Activated CD4-positive, alpha-beta T cell treated with anti-CD3 and anti-CD28 coated beads for 4 hours (primary cell): ENCODE results near the gene NTN3.
"Not testable (repeated sequence)": the region's sequence is repeated elsewhere in the genome, so short reads cannot be mapped to it uniquely, and the experiment has no call there.

Experiments used
- DNase-seq, 2 donors: peaks; one replicate each; pipeline ENCODE4 v3.0.0-alpha.2; 2020

Gene NTN3

DNA sequence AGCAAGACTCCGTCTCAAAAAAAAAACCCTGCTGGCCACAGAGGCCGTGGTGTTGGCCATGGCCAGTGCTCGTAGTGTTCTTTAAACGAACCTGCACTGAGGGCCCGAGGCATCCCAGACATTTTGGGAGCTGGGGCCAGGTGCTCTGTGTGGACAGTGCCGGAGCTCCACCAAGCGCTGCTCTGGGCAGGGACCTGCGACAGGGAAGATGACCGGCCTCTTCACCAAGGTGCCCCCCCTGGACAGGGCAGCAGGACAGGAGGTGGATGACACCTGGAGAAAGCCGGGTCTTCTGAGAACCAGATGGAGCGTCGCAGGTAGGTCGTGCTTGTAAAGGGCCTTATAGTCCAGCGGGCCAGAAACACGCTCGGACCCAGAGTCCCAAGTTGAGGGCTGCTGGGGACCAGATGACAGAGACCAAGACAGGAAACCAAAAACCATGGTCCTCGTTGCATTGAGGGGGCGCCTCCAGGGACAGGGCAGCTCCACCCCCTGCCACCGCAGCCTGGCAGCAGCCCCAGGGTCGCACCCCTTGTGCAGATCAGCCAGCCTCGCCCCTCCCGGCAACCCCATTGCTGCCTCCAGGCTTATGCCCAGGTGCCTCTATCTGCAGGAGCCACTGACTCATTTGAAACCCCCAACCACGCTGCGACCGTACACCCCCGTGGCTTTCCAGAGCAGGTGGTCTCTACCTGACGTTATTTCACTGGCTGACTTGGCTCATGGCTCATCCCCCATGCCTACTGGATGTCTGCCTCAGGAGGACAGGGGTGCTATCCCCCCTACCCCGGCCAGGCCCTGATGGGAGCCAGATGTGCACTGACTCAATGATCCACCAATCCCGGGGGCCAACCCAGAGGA, 4.2 kb upstream of the NTN3 start:
- DNase-seq: no peak

DNA sequence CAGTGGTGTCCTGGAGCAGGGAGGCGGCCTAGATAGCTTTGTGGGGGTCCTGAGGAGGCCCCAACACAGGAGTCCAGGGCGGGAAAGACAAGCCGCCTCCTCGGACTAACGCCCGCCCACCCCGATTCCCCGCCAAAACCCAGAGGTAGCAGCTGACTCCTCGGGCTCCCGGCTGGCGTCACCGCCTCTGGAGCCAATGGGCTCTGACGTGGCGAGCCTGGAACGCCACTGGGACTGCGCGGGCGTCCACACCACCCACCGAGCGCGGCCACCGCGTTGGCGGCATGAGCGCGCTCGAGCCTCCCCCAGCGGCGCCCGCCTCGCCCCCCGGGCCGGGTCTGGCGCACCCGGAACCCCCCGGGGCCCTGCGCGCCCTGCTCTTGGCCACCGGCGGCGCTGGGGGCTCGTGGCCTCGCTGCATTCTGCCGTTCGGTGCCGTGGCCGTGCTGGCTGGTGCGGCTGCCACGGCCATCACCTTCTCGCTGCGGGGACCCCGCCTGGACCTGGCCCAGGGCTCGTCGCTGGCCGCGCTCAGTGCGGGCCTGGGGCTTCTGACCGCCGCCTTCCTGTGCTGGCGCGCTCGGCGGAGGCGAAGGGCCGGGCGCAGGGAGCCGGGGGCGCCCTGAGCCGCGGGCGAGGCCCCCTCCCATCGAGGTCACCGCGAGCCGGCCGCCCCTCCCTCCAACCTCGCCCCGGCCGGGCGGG, 3.4 kb upstream of the NTN3 start:
- DNase-seq: no peak

- no peak for DNase-seq
Observed at GRCh38 chr16:2468233-2468724, 2.8 kb upstream of the NTN3 start.

DNA sequence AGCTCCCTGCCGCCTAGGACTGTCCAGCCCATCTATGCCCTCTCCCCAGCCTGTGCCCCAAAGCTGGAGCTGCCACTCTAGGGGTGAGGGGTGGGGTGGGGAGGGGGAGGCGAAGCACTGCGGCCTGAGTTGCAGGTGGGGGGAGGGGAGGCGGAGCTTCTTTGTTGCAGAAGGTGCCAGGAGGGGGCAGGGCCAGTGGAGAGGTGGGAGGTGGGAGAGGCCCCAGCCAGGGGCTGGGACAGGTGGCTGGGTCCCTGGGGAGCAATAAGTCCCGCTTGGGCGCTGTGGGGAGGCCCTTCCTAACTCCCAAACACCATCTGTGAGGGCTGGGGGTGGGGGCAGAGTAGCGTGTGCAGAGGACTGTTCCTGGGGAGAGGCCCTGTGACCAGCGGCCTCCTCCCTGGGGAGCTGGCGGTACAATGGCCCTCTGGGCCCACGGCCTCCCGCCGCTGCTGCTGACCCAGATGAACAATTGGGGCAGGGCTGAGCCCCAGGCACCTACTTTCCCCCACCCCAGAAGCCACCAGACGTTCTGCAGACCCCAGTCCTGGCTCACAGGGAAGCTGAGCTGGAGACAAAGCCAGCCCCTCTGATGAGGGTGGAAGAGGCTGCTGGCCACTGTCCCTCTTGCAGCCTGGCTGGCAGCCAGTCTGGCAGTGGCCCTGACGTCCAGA, 2.2 kb upstream of the NTN3 start:
- DNase-seq: no peak

GRCh38 chr16:2469399-2470233, 1.5 kb upstream of the NTN3 start:
- no peak for DNase-seq

DNA sequence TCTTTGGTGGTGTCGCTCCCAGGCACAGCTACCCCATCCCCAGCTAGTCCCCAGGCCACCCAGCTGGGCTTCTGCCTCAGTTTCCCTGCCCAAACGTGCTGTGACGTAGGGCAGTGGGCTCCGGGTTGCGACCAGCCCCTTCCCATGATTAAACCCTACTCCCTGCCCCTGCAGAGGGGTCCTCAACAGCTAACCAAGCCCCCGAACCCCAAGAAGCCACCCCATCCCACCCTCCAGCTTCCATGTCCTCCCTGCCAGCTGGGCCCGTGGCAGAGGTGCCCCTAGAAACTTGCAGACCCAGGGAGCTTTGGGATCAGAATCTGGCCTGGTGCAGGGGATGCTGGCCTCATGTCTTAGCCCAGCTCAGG, 879 bp upstream of the NTN3 start:
- DNase-seq: no peak

DNA sequence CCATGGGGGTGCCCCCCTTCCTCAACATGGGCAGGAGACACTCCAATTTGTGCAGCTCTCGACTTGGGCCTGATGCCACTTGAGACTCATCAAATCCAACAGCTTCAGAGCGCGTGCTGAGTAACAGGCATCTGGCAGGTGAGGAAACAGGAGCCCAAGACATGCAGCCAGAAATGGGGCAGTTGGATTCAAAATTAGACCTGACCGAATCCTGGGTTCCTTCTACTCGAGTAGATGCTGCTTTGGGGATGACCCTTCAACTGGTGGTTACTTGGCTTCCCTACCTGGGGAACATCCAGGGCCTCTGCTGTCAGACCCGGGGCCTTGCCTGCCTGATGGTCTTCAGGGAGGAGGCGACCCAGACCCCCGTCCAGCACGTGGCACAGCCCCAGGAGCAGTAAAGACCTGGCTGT, 488 bp upstream of the NTN3 start:
- DNase-seq: no peak

DNA sequence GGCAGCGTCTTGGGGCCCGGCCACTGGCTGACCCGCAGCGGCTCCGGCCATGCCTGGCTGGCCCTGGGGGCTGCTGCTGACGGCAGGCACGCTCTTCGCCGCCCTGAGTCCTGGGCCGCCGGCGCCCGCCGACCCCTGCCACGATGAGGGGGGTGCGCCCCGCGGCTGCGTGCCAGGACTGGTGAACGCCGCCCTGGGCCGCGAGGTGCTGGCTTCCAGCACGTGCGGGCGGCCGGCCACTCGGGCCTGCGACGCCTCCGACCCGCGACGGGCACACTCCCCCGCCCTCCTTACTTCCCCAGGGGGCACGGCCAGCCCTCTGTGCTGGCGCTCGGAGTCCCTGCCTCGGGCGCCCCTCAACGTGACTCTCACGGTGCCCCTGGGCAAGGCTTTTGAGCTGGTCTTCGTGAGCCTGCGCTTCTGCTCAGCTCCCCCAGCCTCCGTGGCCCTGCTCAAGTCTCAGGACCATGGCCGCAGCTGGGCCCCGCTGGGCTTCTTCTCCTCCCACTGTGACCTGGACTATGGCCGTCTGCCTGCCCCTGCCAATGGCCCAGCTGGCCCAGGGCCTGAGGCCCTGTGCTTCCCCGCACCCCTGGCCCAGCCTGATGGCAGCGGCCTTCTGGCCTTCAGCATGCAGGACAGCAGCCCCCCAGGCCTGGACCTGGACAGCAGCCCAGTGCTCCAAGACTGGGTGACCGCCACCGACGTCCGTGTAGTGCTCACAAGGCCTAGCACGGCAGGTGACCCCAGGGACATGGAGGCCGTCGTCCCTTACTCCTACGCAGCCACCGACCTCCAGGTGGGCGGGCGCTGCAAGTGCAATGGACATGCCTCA, 773 bp downstream of the NTN3 start:
- no peak for DNase-seq

DNA sequence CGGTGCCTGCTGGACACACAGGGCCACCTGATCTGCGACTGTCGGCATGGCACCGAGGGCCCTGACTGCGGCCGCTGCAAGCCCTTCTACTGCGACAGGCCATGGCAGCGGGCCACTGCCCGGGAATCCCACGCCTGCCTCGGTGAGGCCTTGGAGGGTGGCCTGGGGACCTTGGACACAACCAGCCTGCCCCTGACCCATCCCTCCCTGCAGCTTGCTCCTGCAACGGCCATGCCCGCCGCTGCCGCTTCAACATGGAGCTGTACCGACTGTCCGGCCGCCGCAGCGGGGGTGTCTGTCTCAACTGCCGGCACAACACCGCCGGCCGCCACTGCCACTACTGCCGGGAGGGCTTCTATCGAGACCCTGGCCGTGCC, 1.4 kb downstream of the NTN3 start:
- DNase-seq: no peak

DNA sequence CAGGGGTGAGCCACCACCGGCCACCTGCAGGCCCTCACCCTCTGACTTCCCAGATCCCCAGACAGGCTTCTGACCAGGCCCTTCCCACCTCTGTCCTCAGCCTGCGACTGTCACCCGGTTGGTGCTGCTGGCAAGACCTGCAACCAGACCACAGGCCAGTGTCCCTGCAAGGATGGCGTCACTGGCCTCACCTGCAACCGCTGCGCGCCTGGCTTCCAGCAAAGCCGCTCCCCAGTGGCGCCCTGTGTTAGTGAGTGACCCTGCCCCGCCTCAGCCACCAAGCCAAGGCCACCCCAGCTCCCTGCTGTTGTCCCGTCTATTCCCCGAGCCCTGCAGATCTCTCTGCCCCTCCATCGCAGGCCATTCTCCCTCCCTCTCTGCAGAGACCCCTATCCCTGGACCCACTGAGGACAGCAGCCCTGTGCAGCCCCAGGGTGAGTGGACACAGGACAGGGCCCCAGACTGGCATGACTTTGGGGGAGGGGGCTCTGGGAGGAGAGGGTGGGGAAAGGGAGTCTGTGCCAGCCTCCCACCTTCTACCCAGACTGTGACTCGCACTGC, 1.9 kb downstream of the NTN3 start:
- no peak for DNase-seq

- DNase-seq: peak in 1 of 2 donors; percentile 17
Observed at GRCh38 chr16:2473446-2473926, 2.4 kb downstream of the NTN3 start.

- peak; percentile 58 to 60 for DNase-seq
Observed at GRCh38 chr16:2473999-2474876, 3.1 kb downstream of the NTN3 start.

DNA sequence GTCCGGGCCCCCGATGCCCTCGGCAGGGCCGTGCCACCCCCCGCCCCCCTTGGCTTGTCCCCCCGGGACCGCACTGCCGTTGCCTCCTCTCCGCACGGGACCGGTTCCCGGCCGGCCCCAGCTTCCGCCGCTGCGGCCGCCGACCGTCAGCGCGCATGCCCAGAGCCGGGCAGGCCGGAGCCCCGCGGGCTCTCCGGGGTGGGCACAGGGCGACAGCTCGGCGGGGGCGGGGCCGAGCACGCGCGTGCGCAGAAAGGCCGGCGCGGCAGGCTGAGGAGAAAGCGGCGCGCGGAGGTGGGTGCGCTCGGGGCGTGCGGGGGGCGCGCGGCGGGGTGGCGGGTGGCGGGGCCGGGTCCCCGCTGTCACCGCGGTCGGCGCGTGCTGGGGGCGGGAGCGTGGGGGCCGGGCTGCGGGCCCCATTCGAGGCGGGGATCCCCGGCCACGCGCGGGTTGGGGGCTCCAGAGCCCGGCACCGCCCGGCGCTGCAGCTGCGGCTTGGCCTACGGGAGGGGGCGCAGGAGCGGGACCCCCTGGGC, 3.8 kb downstream of the NTN3 start, which contains the start of gene TBC1D24:
Gene TBC1D24 (plus strand): TSS at position 251 of the 536 bp plus-strand sequence. CDS start 21,022 bp downstream, outside the sequence.
- peak; percentile 69 to 70 for DNase-seq

DNA sequence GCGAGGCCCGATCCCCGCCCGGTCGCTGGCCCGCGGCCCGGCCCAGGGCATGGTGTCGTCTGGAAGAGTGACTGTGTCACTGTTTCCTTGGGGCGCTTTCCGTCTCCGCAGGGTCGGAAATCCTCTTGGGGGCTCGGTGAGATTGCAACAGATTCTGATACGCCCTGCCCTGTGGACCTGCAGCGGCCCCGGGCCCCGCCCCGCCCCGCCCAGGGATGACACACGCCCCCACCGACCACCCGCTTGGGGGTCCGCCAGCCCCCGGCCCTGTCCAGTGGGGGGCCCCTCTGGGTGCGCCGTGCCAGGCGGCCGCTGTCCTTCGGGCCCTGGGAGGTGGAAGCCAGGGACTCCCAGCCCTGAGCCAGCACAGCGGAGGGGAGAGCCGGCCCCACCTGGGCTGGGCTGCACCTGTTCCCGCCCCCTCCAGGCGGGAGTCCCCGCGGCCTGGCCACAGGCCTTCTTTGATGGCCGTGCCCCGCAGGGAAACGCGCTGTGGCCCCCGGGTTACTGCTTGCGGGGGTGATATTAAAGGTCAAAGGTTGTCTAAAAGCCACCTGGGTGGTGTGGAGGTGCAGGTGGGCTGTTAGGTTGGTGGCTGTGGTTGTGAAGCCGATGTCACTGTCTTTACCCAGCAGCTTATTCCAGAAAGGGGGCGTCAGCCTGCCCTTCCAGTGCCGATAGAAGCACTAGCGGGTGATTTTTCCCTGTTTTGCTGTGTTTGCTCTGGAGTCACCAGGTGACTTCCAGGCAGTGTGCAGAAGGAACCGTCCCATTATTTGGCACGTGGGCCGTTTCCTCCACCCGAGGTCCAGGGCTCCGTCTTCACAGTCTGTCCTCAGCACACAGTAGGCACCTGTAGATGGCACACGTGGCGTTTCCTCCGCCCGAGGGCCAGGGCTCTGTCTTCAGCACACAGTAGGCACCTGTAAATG, 4.6 kb downstream of the NTN3 start:
- peak; percentile 41 to 45 for DNase-seq

DNA sequence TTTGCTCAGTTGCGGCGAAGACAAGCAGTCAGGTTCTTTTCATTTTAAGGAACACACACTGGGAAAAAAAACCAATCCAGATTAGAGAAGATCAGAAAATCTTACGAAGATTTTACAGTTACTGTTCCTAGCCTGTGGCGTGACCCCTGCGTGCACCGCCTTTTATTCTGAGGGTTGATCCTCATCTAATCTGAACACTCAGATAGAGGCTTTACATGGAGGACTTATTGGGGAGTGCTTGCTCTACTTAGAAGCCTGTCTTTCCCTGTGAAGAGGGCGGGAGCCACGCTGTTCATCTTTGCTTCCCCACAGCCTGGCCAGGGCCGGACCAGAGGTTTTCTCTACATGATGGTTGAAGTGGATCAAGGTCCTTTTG, 5.2 kb downstream of the NTN3 start:
- DNase-seq: no peak

GRCh38 chr16:2476741-2477140, 5.6 kb downstream of the NTN3 start:
- no peak for DNase-seq

DNA sequence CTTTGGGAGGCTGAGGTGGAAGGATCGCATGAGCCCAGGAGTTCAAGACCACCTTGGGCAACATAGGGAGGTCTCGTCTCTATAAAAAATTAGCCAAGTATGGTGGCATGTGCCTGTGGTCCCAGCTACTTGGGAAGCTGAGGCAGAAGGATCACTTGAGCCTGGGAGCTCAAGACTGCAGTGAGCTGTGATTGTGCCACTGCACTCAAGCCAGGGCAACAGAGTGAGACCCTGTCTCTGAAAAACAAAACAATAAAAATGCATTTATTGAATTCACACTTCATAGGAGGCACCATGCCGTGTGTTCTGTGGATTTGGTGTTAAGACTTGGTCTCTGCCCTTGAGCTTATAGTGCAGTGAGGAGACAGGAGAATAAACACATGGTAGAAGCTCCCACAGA, 6.2 kb downstream of the NTN3 start:
- DNase-seq: no peak

- DNase-seq: no peak
Observed at GRCh38 chr16:2478279-2478678, 7.2 kb downstream of the NTN3 start.

DNA sequence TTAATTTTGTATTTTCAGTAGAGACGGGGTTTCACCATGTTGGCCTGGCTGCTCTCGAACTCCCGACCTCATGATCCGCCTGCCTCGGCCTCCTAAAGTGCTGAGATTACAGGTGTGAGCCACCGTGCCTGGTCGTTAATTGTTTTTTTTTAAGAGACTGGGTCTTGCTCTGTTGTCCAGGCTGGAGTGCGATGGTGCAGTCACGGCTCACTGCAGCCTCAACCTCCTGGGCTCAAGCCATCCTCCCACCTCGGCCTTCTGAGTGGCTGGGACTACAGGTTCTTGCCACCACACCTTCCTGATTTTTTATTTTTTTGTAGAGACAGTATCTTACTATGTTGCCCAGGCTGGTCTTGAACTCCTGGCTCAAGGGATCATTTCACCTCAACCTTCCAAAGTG, 8.9 kb downstream of the NTN3 start:
- not testable (repeated sequence) for DNase-seq
